Calu3 (cell line): ENCODE measurements around the gene PSG7. TPM values are rescaled to one million over a fixed set of nuclear protein-coding genes. Genes with fewer than 3 reads are reported as not detected.
"Not testable (repeated sequence)": the region's sequence is repeated elsewhere in the genome, so short reads cannot be mapped to it uniquely, and the experiment has no call there.

Source experiments
- BruUV-seq: library from RNA; stranded (reverse); fragments of 400-500 nt; replicated peaks from 2 replicates; lab custom pipeline; 2021; lab: Mats Ljungman, UMichigan
- CTCF ChIA-PET: fragments of 300-600 bp; sonication (Branson Sonifier 250); formaldehyde crosslinking; loops from one replicate; lab custom pipeline; 2022; ENCODE audit warnings: antibody characterized with exemption; lab: Charles Lee
- DNase-seq: peaks from one replicate; pipeline ENCODE4 v3.0.0; 2022
- H3K27ac Mint-ChIP-seq: one replicate; pipeline ENCODE4 v1.8.0; 2022; ENCODE audit warnings: mixed read lengths; ENCODE audit not compliant: unreplicated experiment
- H3K27me3 Mint-ChIP-seq: one replicate; pipeline ENCODE4 v1.8.0; 2022; ENCODE audit warnings: mixed read lengths; ENCODE audit not compliant: unreplicated experiment
- H3K36me3 Mint-ChIP-seq: one replicate; pipeline ENCODE4 v1.8.0; 2022; ENCODE audit warnings: mild to moderate bottlenecking, moderate library complexity, mixed read lengths; ENCODE audit not compliant: insufficient read depth, unreplicated experiment
- H3K4me1 Mint-ChIP-seq: one replicate; pipeline ENCODE4 v1.8.0; 2022; ENCODE audit warnings: mild to moderate bottlenecking, low read depth, mixed read lengths; ENCODE audit not compliant: unreplicated experiment
- H3K4me3 Mint-ChIP-seq: one replicate; pipeline ENCODE4 v1.8.0; 2022; ENCODE audit warnings: mild to moderate bottlenecking, low read depth, moderate library complexity, mixed read lengths; ENCODE audit not compliant: unreplicated experiment
- H3K9me3 Mint-ChIP-seq: one replicate; pipeline ENCODE4 v1.8.0; 2022; ENCODE audit warnings: low read depth, mixed read lengths; ENCODE audit not compliant: unreplicated experiment
- CTCF ChIP-seq: fragments of 200-600 bp; IDR thresholded peaks from one replicate; pipeline ENCODE4 v1.8.0; 2022; ENCODE audit warnings: antibody characterized with exemption; ENCODE audit not compliant: unreplicated experiment
- intact Hi-C: fragments of 100-400 bp; cut with micrococcal nuclease; formaldehyde crosslinking; loops from one replicate; pipeline ENCODE4 v1.10.0; 2022; ENCODE audit not compliant: unreplicated experiment
- total RNA-seq: library from RNA; stranded (reverse); gene quantifications from 2 replicates; pipeline ENCODE4 v1.2.3, GENCODE V29; 2022

PSG7 gene
- total RNA-seq, 1 experiment from 2014 or later = not detected

DNA sequence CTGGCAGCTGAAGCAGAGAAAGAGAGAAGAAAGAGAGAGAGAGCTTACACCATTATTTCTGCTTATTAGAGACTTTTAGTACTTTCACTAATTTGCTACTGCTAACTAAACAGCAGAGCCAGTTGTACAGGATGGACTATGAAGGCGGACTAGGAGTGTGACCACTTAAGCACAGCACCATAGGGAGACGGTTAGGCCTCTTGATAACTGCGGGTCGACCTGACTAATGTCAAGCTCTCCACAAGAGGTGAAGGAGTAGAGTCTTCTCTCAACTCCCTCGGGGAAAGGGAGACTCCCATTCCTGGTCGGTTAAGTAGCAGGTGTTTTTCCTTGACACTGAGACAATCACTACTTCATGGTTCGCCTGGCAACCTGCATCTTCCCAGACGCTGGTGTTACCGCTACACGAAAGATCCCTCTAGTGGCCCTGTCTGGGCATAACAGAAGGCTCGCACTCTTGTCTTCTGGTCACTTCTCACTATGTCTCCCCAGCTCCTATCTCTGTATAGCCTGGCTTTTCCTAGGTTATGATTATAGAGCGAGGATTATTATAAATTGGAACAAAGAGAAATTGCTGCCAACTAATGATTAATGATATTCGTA is 5.3 kb upstream of the PSG7 start:
- CTCF ChIA-PET = no interaction called here
- no peak overlapping the region for H3K4me3 Mint-ChIP-seq
- H3K36me3 Mint-ChIP-seq = peaks cover 5% of the 10 kb centered on the region
- H3K4me1 Mint-ChIP-seq = no peaks in the 10 kb centered on the region
- H3K27ac Mint-ChIP-seq = no peak overlapping the region
- peak; percentile 67 for TF ChIP-seq CTCF
- peak; percentile 54 for DNase-seq
- BruUV-seq = no TSS peak
- peaks cover 18% of the 10 kb centered on the region for H3K27me3 Mint-ChIP-seq
- peaks cover 3% of the 10 kb centered on the region for H3K9me3 Mint-ChIP-seq
- intact Hi-C loops = no loop called here

- H3K27ac Mint-ChIP-seq, H3K4me3 Mint-ChIP-seq, BruUV-seq, CTCF ChIA-PET, H3K9me3 Mint-ChIP-seq, H3K36me3 Mint-ChIP-seq, DNase-seq, intact Hi-C loops: not testable (repeated sequence)
- Mint-ChIP-seq H3K27me3 (peaks cover 23% of the 10 kb centered on the region), H3K4me1 (peaks cover 41% of the 10 kb centered on the region)
Observed at GRCh38 chr19:42934726-42935125, 2.3 kb downstream of the PSG7 start.

GRCh38 chr19:42934183-42934582 is 2.8 kb downstream of the PSG7 start:
- H3K27ac Mint-ChIP-seq, DNase-seq, BruUV-seq, H3K4me3 Mint-ChIP-seq, H3K9me3 Mint-ChIP-seq, intact Hi-C loops, CTCF ChIA-PET, H3K36me3 Mint-ChIP-seq: not testable (repeated sequence)
- H3K27me3 Mint-ChIP-seq = peaks cover 23% of the 10 kb centered on the region
- H3K4me1 Mint-ChIP-seq = peaks cover 41% of the 10 kb centered on the region

- Mint-ChIP-seq H3K27me3 (peaks cover 20% of the 10 kb centered on the region), H3K4me1 (peaks cover 41% of the 10 kb centered on the region), H3K27ac (peak overlapping the region; percentile 75)
- intact Hi-C loops = loop anchor here (2.0 kb wide), 1 partner anchor 97 kb away; no protein-coding TSS in a partner anchor
- BruUV-seq, DNase-seq, H3K9me3 Mint-ChIP-seq, H3K4me3 Mint-ChIP-seq, CTCF ChIA-PET, H3K36me3 Mint-ChIP-seq: not testable (repeated sequence)
Observed at GRCh38 chr19:42933412-42933811, 3.6 kb downstream of the PSG7 start.

GRCh38 chr19:42932485-42933101 is 4.4 kb downstream of the PSG7 start:
- H3K9me3 Mint-ChIP-seq, H3K36me3 Mint-ChIP-seq, H3K4me3 Mint-ChIP-seq, BruUV-seq, CTCF ChIA-PET: not testable (repeated sequence)
- H3K4me1 Mint-ChIP-seq = peaks cover 41% of the 10 kb centered on the region
- peak; percentile 54 for DNase-seq
- intact Hi-C loops = loop anchor here (2.0 kb wide), 1 partner anchor 98 kb away; no protein-coding TSS in a partner anchor
- H3K27me3 Mint-ChIP-seq = peaks cover 20% of the 10 kb centered on the region
- peak overlapping the region; percentile 75 for H3K27ac Mint-ChIP-seq

GRCh38 chr19:42930214-42930613 is 6.8 kb downstream of the PSG7 start:
- peak; percentile 55 for TF ChIP-seq CTCF
- H3K4me3 Mint-ChIP-seq, H3K9me3 Mint-ChIP-seq, H3K27ac Mint-ChIP-seq, H3K36me3 Mint-ChIP-seq, CTCF ChIA-PET, BruUV-seq: not testable (repeated sequence)
- Mint-ChIP-seq H3K27me3 (peaks cover 36% of the 10 kb centered on the region), H3K4me1 (peaks cover 41% of the 10 kb centered on the region)
- intact Hi-C loops = loop anchor here (2.0 kb wide), 1 partner anchor 157 kb away; no protein-coding TSS in a partner anchor
- DNase-seq = peak; percentile 79
